GM12878 (cell line): Measurements from ENCODE around the gene PTPRM. TPM values are rescaled to one million over a fixed set of nuclear protein-coding genes. Genes with fewer than 3 reads are reported as not detected.

ENCODE experiments used
- ATAC-seq: fragments of 200-7000 bp; cut with Tn5 transposase; 3 replicates; pipeline ENCODE4 v1.9.1; 2020; ENCODE audit warnings: mild to moderate bottlenecking, moderate library complexity
- BruUV-seq: library from RNA; stranded (reverse); fragments of 400-500 nt; replicated peaks from 2 replicates; lab custom pipeline; 2021; lab: Mats Ljungman, UMichigan
- CTCF ChIA-PET: fragments of 300-600 bp; sonication (Branson Sonifier 250); formaldehyde crosslinking; extraction: SDS; loops from one replicate; lab custom pipeline; 2021; ENCODE audit warnings: inconsistent platforms; lab: Yijun Ruan, JAX
- POLR2A ChIA-PET: fragments of 350-600 bp; formaldehyde crosslinking; extraction: SDS; loops from one replicate; lab custom pipeline; 2021; ENCODE audit warnings: inconsistent platforms; lab: Charles Lee
- RAD21 ChIA-PET: fragments of 300-600 bp; sonication (Branson Sonifier 250); formaldehyde crosslinking; loops from one replicate; lab custom pipeline; 2023; ENCODE audit warnings: antibody characterized with exemption; ENCODE audit not compliant: unreplicated experiment; lab: Charles Lee
- SMC1A ChIA-PET: fragments of 300-600 bp; sonication (Branson Sonifier 250); formaldehyde crosslinking; loops from one replicate; lab custom pipeline; 2023; ENCODE audit not compliant: unreplicated experiment, uncharacterized antibody; lab: Charles Lee
- DNase-seq: peaks from one replicate; pipeline ENCODE4 v3.0.0-alpha.2; 2011; ENCODE audit warnings: low read depth, low spot score
- FAIRE-seq: peaks from 3 replicates; lab custom pipeline; 2011; peaks lifted over from hg19 to GRCh38; lab: Jason Lieb, UNC
- H2AFZ ChIP-seq: 2 replicates; pipeline ENCODE4 v1.6.0; 2011; ENCODE audit warnings: low read depth, low read length, control low read depth; ENCODE audit not compliant: control insufficient read depth
- H3K27ac ChIP-seq: 2 replicates; pipeline ENCODE4 v1.5.1; 2011; ENCODE audit warnings: control low read depth; ENCODE audit not compliant: control insufficient read depth, insufficient read depth
- H3K27me3 ChIP-seq, 2 experiments: replicated peaks in 1 of 2; 2 replicates each; pipeline versions ENCODE4 v1.6.0 to v1.6.1; 2011; ENCODE audit warnings: low read length in 1 of 2; ENCODE audit not compliant: control insufficient read depth in 2 of 2, insufficient read depth in 2 of 2
- H3K36me3 ChIP-seq, 2 experiments: 2 replicates each; pipeline ENCODE4 v1.5.1; 2011; ENCODE audit warnings: low read length in 1 of 2; ENCODE audit not compliant: control insufficient read depth in 2 of 2, insufficient read depth in 2 of 2
- H3K4me1 ChIP-seq: 2 replicates; pipeline ENCODE4 v1.6.1; 2011; ENCODE audit warnings: mild to moderate bottlenecking, low read length, moderate library complexity, mixed read lengths; ENCODE audit not compliant: control insufficient read depth, insufficient read depth
- H3K4me2 ChIP-seq: 2 replicates; pipeline ENCODE4 v1.6.0; 2011; ENCODE audit warnings: control low read depth; ENCODE audit not compliant: control insufficient read depth, insufficient read depth
- H3K4me3 ChIP-seq: fragments of 200-600 bp; sonication (generic); 2 replicates; pipeline ENCODE4 v1.5.1; 2016
- H3K79me2 ChIP-seq: 2 replicates; pipeline ENCODE4 v1.6.0; 2011; ENCODE audit warnings: low read length; ENCODE audit not compliant: control insufficient read depth, insufficient read depth
- H3K9ac ChIP-seq: 2 replicates; pipeline ENCODE4 v1.8.0; 2011; ENCODE audit warnings: low read length, control low read depth, mixed read lengths; ENCODE audit not compliant: control insufficient read depth, insufficient read depth
- H3K9me3 ChIP-seq: replicated peaks from 3 replicates; pipeline ENCODE4 v1.5.1; 2011; ENCODE audit warnings: mild to moderate bottlenecking, low read length; ENCODE audit not compliant: control insufficient read depth, insufficient read depth
- H4K20me1 ChIP-seq: 2 replicates; pipeline ENCODE4 v1.6.0; 2011; ENCODE audit not compliant: control insufficient read depth, insufficient read depth
- CEBPB ChIP-seq, 2 experiments: fragments of 150-350 bp in 1 of 2; IDR thresholded peaks; 2 replicates each; pipeline ENCODE4 v1.6.1; 2012 to 2014; ENCODE audit warnings: low read depth in 2 of 2, low read length in 2 of 2, borderline replicate concordance in 1 of 2, inconsistent platforms in 1 of 2
- E2F4 ChIP-seq: IDR thresholded peaks from 2 replicates; pipeline ENCODE4 v1.6.1; 2012; ENCODE audit warnings: low read depth, low read length, improper control_type of control experiment
- IKZF1 ChIP-seq: fragments of 450-650 bp; conservative IDR thresholded peaks from 2 replicates; pipeline ENCODE4 v1.6.1; 2017; ENCODE audit warnings: antibody characterized with exemption, mild to moderate bottlenecking
- IRF4 ChIP-seq: IDR thresholded peaks from 2 replicates; pipeline ENCODE4 v1.6.1; 2011; ENCODE audit warnings: low read depth, low read length
- IRF5 ChIP-seq: fragments of 450-650 bp; IDR thresholded peaks from 2 replicates; pipeline ENCODE4 v1.6.1; 2017; ENCODE audit warnings: borderline replicate concordance
- RELA ChIP-seq: fragments of 450-650 bp; IDR thresholded peaks from 2 replicates; pipeline ENCODE4 v1.8.0; 2014; ENCODE audit warnings: borderline replicate concordance; ENCODE audit not compliant: partially characterized antibody
- SREBF1 ChIP-seq: IDR thresholded peaks from 2 replicates; pipeline ENCODE4 v1.6.1; 2012; ENCODE audit warnings: mild to moderate bottlenecking, low read length
- STAT1 ChIP-seq: fragments of 450-650 bp; conservative IDR thresholded peaks from 2 replicates; pipeline ENCODE4 v1.6.1; 2014; ENCODE audit warnings: antibody characterized with exemption, mild to moderate bottlenecking
- YBX1 ChIP-seq: fragments of 450-650 bp; IDR thresholded peaks from 2 replicates; pipeline ENCODE4 v1.6.1; 2016; ENCODE audit warnings: antibody characterized with exemption
- ZBED1 ChIP-seq: IDR thresholded peaks from 2 replicates; pipeline ENCODE4 v1.6.1; 2016; ENCODE audit warnings: borderline replicate concordance
- WGBS: methylation state at CpG from one replicate; pipeline ENCODE4 v1.1.6; 2016; ENCODE audit warnings: low lambda C conversion rate; ENCODE audit not compliant: insufficient replicate concordance, insufficient coverage; ENCODE audit errors: missing lambda C conversion rate; 5-methylcytosine and 5-hydroxymethylcytosine counted together
- in situ Hi-C: fragments of 300-500 bp; cut with MboI; formaldehyde crosslinking; loops from 9 replicates; pipeline ENCODE4 v1.14.3; 2018; ENCODE audit warnings: mixed read lengths
- intact Hi-C: fragments of 100-400 bp; cut with micrococcal nuclease; formaldehyde crosslinking; loops from one replicate; pipeline ENCODE4 v1.14.2; 2022; ENCODE audit not compliant: unreplicated experiment
- polyA plus RNA-seq, 11 experiments: library from polyadenylated mRNA; depleted of rRNA in 4 of 11; unstranded in 6 of 11; stranded (reverse) in 5 of 11; fragments of >200 nt; fragmentation: Nextera tagmentation in 4 of 11; fragmentation: Illumina TruSeq in 1 of 11; extraction: Ambion mirVana in 4 of 11; extraction: Trizol in 1 of 11; gene quantifications; 1 replicate in 1 of 11; 2 replicates in 10 of 11; pipeline versions ENCODE4 v1.2.1 to v1.2.3, GENCODE V29; 2011 to 2016; ENCODE audit warnings: inconsistent platforms in 2 of 11, missing spikeins in 2 of 11, low read depth in 1 of 11
- total RNA-seq, 4 experiments: library from RNA; depleted of rRNA in 3 of 4; stranded (reverse); fragments of >200 nt in 3 of 4; fragmentation: Illumina TruSeq in 1 of 4; extraction: Trizol in 1 of 4; gene quantifications; 2 replicates each; pipeline versions ENCODE4 v1.2.1 to v1.2.3, GENCODE V29; 2013 to 2021
- TF ChIP-seq, protein P1 (sequence below): IDR thresholded peaks from 2 replicates; pipeline ENCODE4 v1.6.1; 2011; ENCODE audit warnings: low read depth, mild to moderate bottlenecking, low read length, moderate library complexity, borderline replicate concordance; ENCODE audit errors: extremely low read depth
- TF ChIP-seq, protein P2 (sequence below): fragments of 450-650 bp; conservative IDR thresholded peaks from 2 replicates; pipeline ENCODE4 v1.6.1; 2017; ENCODE audit warnings: mild to moderate bottlenecking, moderate library complexity

The PTPRM gene
- total and polyA plus RNA-seq, 10 of the 15 experiments (the other 5 are each of a cell fraction or from before 2014, with no cell fraction given): 0.07 to 22.6 (median 0.60) TPM

DNA sequence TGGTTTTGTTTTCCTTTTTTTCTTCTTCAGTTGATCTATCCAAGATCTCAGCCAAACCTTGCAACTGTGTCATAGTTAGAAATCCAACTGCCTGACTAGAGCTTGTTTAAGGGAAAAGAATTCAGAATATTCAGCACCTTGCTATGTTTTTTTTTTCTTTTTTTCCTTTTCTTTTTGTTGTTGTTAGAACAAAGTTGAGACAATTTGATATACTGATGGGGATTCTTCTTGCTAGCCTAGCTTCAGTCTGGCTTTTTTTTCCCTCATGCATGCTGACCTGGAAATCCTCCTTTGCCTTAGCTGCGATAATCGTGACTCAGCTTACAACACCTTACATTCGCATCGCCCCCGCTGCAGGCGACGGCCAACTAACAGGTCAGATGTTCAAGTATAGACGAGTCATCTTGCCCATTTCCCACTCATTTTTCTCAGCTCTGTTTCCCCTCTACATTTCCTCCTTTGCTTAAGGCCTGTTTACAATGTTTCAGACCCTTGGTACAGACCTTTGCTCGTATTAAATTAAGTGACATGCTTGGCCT lies 554.9 kb downstream of the PTPRM start:
- CTCF ChIA-PET: no interaction called here

More for the DNA sequence above, 554.9 kb downstream of the PTPRM start:
- DNase-seq (no peak), ATAC-seq (no peak), FAIRE-seq (no peak)
- Histone ChIP-seq H3K36me3 (no peaks in the 10 kb centered on the region), H3K9me3 (no peaks in the 10 kb centered on the region), H3K4me1 (no peaks in the 10 kb centered on the region), H3K27me3 (no peaks in the 10 kb centered on the region), H3K9ac (no peak overlapping the region), H4K20me1 (no peaks in the 10 kb centered on the region), H2AFZ (no peak overlapping the region), H3K79me2 (no peaks in the 10 kb centered on the region), H3K4me3 (no peak overlapping the region), H3K27ac (no peak overlapping the region), H3K4me2 (no peak overlapping the region)
- no peak for TF ChIP-seq IRF5
- TF ChIP-seq STAT1: no peak
- no peak for TF ChIP-seq SREBF1
- TF ChIP-seq E2F4: no peak
- TF ChIP-seq ZBED1: no peak
- no peak for TF ChIP-seq IKZF1
- TF ChIP-seq YBX1: no peak
- TF ChIP-seq, protein P1, sequence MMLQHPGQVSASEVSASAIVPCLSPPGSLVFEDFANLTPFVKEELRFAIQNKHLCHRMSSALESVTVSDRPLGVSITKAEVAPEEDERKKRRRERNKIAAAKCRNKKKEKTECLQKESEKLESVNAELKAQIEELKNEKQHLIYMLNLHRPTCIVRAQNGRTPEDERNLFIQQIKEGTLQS: no peak
- no peak for TF ChIP-seq RELA
- TF ChIP-seq, protein P2, sequence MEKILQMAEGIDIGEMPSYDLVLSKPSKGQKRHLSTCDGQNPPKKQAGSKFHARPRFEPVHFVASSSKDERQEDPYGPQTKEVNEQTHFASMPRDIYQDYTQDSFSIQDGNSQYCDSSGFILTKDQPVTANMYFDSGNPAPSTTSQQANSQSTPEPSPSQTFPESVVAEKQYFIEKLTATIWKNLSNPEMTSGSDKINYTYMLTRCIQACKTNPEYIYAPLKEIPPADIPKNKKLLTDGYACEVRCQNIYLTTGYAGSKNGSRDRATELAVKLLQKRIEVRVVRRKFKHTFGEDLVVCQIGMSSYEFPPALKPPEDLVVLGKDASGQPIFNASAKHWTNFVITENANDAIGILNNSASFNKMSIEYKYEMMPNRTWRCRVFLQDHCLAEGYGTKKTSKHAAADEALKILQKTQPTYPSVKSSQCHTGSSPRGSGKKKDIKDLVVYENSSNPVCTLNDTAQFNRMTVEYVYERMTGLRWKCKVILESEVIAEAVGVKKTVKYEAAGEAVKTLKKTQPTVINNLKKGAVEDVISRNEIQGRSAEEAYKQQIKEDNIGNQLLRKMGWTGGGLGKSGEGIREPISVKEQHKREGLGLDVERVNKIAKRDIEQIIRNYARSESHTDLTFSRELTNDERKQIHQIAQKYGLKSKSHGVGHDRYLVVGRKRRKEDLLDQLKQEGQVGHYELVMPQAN: no peak
- no peak for TF ChIP-seq IRF4
- no peak for TF ChIP-seq CEBPB (IDR thresholded peaks at IDR 0.05; ENCODE audit: borderline replicate concordance in 1 of 2, low read depth in 2 of 2, low read length in 2 of 2)
- 49% methylated on average over 9 of the region's 9 CpGs for whole genome bisulfite sequencing
- in situ Hi-C loops (no loop called here), intact Hi-C loops (no loop called here)
- ChIA-PET POLR2A (no interaction called here), SMC1A (no interaction called here), RAD21 (no interaction called here)
- no TSS peak for BruUV-seq
